Femur (tissue), 1 donor: Measurements from ENCODE around the gene MYOM1.
"Not testable (repeated sequence)": the region's sequence is repeated elsewhere in the genome, so short reads cannot be mapped to it uniquely, and the experiment has no call there.

Experiments used
- DNase-seq: peaks from one replicate; pipeline ENCODE4 v3.0.0-alpha.2; 2017

The MYOM1 gene

DNA sequence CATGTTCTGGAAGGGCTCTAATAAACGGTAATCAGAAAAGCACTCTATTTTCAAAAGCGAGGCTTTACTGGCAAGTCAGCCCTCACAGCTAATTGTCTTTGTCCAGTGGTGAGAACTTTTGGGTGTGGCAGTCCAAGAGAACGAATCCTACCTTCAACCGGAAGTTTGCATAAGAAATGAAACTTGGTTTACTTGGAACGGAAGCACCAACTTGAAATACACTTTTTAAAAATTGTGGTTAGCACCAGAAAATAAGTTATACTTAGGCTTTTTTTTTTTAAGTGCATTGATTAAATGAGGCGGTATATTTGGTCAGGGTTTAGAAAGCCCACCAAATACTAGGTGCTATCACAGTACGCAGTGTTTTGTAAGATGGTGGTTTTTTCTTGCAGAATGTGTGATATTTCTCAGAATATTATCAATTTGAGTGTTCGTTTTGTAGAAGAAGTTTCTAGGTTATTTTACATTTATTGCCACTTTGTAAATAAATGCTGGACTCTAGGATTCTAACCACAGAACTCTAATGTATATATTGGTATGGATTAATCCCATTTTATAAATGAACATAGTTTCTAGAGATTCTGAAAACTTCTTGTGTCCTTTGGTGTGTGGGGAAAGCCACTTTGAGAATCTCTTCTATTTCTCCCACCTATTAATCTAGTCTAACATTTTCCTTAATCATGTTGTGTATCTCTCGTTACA, 29.0 kb upstream of the MYOM1 start:
- DNase-seq, result no peak

- DNase-seq, result peak; percentile 87
Measured at GRCh38 chr18:3248062-3248657, 28.4 kb upstream of the MYOM1 start.

- DNase-seq, result peak; percentile 98
Measured at GRCh38 chr18:3247240-3248061, 27.7 kb upstream of the MYOM1 start, which contains the start of gene MYL12A. TSS of gene MYL12A (plus strand) at chr18:3247801. CDS start at chr18:3253248, 5,447 bp downstream.

- peak; percentile 65 for DNase-seq
Measured at GRCh38 chr18:3246635-3247239, 27.0 kb upstream of the MYOM1 start.

- peak; percentile 93 for DNase-seq
Measured at GRCh38 chr18:3245853-3246634, 26.3 kb upstream of the MYOM1 start.

DNA sequence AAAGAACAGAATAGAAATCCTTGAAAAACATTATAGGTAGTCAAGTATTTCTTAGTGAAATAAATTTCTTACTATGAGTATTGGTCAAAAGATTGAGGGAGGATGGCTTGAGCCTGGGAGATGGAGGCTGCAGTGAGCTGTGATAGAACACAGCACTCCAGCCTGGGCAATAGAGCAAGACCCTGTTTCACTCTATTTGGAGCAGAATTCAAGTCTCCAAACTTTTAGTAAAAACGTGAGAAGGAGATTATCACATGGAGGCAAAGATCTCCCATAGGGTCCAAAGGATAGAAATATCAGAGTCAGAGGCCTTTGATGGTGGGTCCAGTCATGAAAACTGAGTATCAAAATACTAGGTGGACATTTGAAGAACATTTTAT, 25.4 kb upstream of the MYOM1 start:
- no peak for DNase-seq

GRCh38 chr18:3238742-3239141, 19.0 kb upstream of the MYOM1 start:
- no peak for DNase-seq

DNA sequence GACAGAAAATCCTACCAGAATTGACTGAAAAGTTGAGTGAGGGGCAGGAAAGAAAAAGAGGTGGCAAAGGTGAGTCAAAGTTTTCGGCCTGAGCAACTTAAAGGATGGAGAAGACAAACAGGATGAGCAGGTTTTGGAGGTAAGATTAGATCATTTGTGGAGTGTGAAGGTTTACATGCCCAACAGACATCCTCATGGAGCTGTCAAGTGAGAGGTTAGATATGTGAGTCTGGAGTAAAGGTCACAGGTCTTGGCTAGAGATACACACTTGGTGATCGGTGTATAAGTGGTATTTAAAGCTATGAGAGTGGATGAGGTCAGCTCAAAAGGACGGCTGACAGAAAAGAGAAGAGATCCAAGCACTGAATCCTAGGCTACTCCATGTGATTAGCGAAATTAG, 16.7 kb upstream of the MYOM1 start:
- no peak for DNase-seq

DNA sequence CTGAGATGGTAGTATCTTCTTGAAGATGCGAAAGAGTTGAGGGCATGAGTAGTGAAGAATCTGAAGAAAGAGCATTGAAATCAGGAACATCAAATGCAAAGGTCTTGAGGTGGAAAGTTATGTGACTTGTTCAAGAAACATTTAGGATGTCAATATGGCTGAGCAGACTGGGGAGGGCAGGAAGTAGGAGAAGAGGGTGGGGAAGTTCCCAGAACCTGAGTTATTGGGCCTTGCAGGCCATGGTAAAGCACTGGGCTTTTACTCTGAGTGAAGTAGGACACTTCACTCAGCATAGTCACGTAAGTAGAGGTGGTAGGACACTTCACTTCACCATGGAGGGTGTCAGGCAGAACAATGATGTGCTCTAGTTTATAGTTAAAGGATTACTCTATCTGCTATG, 16.1 kb upstream of the MYOM1 start:
- no peak for DNase-seq

GRCh38 chr18:3234457-3234856, 14.7 kb upstream of the MYOM1 start:
- DNase-seq, result no peak

DNA sequence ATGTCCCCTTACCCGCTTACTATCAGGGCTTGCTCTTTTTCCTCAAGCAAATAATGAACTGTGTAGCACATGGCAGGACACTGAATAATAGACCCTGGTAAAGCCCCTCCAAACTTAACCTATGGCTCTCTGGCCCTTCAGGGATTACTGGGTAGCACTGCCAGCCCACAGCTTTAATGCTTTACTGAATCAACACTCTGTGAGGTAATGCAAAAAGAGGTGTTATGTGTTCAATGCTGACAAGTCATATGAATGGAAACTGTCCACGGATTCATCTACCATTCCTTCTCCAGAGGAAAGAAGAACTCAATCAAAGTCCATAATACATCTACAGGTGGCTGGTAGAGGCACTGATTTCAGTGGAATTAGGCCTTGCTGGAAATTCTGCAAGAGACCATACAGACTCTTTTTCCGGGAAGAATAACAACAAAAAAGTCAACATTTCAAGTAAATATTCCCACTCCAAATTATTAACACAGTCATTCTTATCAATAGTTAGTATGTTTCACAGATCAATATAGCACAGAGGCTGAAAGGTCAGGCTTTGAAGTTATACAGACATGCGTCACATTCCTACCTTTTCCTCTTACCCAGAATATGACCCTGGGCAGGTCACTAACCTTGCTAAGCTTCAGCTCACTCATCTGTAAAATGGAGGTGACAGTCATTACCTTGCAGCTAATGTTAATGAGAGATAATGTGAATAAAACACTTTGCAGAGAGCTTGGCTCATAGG, 13.8 kb upstream of the MYOM1 start:
- no peak for DNase-seq

DNA sequence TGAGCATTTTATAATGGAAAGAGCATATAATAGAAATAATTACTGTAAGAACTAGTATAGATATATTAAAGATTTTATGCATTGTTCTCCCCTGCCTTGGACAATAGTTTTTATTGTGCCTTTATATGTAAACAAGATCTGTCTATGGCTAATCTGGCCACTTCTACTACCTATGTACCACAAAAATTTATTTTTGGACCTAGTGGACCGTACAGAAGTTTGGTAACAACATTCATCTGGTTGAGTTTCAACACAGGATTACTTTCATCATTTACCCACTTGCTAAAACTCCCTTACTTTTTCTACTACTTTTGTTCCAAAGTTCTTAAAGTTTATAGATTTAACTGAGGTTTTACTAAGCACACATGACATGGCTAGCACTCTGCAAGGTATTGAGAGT, 13.2 kb upstream of the MYOM1 start:
- DNase-seq, result no peak

GRCh38 chr18:3230401-3231334, 10.9 kb upstream of the MYOM1 start:
- no peak for DNase-seq

DNA sequence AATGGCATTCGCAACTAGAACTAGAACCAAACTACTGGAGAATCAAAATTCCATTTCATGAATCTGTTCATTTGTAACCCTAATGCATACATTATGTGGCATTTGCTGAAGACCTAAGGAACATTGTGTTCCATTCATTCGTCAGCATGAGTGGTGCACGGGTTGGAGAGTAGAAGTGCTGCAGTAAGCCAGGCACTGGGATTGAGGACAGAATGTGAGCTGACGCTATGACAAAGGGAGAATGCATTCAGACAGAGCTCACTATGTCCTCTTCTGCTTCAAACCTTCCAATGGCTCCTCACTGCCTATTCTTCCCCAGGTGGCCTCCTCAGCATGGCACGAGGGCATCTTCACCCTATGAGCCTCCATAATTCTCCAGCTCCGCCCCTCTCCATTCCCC, 6.3 kb upstream of the MYOM1 start:
- DNase-seq, result no peak

DNA sequence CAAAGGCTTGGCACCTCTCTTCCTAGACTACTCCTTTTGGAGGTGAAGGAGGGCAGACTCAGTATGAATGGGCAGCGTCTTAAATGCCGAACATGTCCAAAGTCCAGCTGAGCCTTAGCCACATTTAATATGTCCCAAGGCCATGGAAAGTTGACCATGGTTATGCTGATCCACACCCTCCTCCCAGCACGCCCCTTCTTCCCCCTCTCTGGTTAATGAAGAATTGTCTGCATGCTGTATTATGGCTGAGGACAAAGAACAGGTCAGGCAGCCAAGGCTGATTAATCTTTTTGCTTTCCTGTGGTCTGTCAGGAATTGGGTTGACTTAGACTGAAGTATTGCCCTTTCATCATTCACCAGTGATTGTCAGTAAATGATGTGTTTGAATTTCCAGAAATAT, 5.8 kb upstream of the MYOM1 start:
- DNase-seq, result no peak

- DNase-seq, result no peak
Measured at GRCh38 chr18:3224223-3224622, 4.5 kb upstream of the MYOM1 start.

DNA sequence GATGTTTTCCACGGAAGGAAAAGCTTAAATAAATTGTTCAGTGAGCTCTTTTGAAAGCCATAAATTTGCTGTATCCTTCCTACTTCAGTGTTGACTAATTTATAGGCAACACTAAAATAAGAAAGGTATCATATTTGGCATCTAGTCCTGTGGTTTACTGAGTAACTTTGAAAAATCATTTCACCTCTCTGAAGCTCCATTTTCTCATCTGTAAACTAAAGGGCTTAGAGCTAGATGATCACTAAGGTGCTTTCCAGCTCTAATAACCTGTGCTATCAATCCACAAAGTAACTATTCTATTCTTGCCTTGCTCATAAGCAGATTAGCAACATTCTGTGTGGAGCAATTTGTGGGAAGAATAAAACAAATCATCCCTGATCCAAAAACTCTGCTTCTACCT, 3.6 kb upstream of the MYOM1 start:
- DNase-seq, result no peak

GRCh38 chr18:3221496-3221895, 1.7 kb upstream of the MYOM1 start:
- no peak for DNase-seq

- DNase-seq, result not testable (repeated sequence)
Measured at GRCh38 chr18:3220868-3221267, 1.1 kb upstream of the MYOM1 start.

GRCh38 chr18:3219241-3219630, 532 bp downstream of the MYOM1 start:
- DNase-seq, result no peak

GRCh38 chr18:3218819-3219218, 949 bp downstream of the MYOM1 start:
- DNase-seq, result no peak
